Stimulated activated CD8-positive, alpha-beta memory T cell treated with anti-CD3 and anti-CD28 coated beads, Interleukin-12 subunit alpha, Interleukin-12 subunit beta, amount 100 ng/mL, for 1 hour (primary cell): ENCODE data around the gene NR1H4.
"Not testable (repeated sequence)": the region's sequence is repeated elsewhere in the genome, so short reads cannot be mapped to it uniquely, and the experiment has no call there.

Experiments used
- DNase-seq: peaks from one replicate; pipeline ENCODE4 v3.0.0-alpha.2; 2020; ENCODE audit warnings: low read depth

NR1H4 gene

GRCh38 chr12:100518376-100518775 is 44.7 kb downstream of the NR1H4 start:
- no peak for DNase-seq

DNA sequence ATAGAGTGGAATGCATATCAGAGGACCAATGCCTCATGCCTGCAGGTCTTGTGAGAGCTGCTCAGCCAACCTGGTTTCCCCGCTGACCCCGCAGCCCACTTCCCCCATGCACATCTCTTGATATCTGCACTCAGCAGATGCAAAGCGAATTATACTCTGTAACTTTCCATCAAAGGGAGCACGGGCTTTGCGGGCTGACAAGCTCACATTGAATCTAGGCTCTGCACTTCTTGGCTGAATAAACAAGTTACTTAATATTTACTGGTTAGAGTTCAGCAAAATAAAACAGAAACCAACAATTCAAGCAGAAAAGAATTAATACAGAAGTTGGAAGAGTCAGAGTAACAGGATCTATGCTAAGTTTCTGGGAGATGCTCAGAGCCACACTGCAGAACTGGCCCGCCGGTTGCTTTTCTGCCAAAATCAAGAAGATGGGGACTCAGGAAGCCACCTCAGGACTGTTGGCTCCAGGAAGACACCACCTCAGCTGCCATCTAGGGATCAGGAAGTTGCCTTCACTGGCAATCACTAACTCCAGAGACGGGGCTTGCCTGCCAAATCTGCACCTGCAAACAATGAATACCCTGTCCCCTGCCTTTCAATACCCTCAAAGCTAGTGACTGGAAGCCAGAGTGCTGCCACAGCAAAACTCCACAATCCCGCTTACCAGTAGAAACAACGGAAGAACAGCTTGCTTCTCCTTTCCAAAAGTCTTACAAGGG is 46.5 kb downstream of the NR1H4 start:
- DNase-seq: no peak

GRCh38 chr12:100521958-100522357 is 48.3 kb downstream of the NR1H4 start:
- DNase-seq: no peak

DNA sequence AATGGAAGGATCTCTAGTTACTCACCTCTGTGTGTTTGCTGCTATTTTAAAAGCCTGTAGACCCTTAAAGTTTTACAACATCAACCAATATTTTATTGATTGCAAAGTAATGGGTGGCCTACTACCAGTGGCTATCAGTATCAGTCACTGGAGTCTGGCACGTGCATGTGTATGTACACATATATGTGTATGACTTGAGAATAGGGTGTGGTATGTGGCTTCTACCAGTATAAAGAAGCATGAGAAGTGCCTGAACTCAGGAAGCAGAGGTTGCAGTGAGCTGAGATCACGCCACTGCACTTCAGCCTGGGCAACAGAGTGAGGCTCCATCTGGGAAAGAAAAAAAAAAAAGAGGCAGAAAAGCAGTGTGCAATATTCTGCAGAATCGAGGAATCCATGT is 54.4 kb downstream of the NR1H4 start:
- no peak for DNase-seq

GRCh38 chr12:100528471-100529127 is 54.9 kb downstream of the NR1H4 start:
- DNase-seq: no peak

GRCh38 chr12:100529756-100530350 is 56.2 kb downstream of the NR1H4 start:
- DNase-seq: no peak

GRCh38 chr12:100533376-100533775 is 59.7 kb downstream of the NR1H4 start:
- no peak for DNase-seq

DNA sequence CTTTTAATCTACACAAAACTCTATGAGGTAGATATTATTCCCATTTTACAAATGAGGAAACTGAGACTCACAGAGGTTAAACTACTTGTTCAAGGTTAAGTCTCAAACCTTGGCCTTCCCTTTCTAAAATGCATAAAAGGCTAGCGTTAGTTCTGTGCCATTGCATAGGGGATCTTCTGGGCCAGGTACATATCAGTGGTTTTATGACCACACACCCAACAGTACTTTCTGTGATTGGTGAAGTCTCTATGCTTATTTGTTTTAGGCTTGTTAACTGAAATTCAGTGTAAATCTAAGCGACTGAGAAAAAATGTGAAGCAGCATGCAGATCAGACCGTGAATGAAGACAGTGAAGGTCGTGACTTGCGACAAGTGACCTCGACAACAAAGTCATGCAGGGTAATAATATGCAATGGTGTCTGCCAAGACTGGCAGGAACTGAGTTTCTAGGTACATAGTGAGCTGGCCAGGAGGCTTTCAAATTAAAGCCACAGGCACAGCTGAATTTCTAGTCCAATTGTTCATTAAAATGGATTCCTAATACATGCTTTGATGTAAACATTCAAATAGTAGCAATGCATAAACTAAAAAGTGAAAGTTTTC is 61.1 kb downstream of the NR1H4 start:
- DNase-seq: no peak

- DNase-seq: no peak
Observed at GRCh38 chr12:100539202-100539601, 65.5 kb downstream of the NR1H4 start.

DNA sequence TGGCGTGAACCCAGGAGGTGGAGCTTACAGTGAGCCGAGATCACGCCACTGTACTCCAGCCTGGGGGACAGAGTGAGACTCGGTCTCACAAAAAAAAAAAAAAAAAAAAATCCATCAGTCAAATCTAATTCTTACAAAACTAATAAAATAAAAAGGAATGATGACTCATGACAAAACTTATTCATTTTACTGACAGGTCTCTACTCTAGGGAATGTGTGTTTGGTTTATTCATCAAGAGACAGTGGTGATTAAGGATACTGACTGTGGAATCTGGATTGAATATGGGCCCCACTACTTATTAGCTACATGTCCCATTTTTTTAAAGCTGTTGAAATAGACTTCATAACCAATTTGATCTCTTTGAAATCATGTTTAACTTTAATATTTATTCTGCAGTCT is 70.5 kb downstream of the NR1H4 start:
- DNase-seq: no peak

- DNase-seq: no peak
Observed at GRCh38 chr12:100545092-100545491, 71.4 kb downstream of the NR1H4 start.

DNA sequence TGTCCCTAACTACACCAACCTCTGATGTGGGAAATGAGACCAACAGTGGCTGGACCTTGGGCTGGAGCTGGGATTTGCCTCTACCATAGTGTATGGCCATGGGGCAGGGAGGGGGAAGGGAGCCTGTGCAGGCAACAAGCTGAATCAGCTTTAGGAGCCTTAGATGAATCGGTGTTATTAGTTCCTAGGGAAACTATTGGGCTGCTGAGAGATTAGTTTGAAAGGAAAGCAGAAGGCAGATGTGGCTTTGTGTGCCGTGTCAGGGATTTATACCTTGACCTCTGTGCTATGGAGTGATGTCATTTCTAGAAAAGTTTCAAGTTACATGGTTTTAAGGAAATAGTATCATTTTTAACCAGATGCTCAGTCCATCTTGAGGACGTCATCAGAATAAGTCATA is 80.3 kb downstream of the NR1H4 start:
- DNase-seq: no peak

DNA sequence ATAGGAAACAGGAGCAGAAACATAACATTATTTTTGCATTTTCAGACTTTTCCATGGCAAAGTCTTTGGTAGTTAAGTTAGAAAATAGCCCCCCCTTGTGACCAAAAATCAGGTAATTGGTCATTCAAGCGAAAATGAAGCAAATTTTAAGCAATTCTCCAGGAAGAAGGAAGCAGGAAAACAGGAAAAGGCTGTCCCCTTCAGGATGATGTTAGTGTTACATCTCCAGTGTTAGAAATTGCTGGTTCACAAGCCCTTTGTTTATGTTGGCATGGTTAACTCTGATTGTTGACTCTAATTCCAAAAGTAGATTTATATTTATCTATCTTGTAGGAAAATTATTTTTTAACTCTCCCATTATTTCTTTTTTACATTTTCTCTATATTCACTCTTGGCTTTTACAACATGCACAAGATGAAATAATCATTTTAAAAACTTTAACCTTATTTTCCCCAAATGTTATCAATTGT is 81.0 kb downstream of the NR1H4 start:
- DNase-seq: no peak

DNA sequence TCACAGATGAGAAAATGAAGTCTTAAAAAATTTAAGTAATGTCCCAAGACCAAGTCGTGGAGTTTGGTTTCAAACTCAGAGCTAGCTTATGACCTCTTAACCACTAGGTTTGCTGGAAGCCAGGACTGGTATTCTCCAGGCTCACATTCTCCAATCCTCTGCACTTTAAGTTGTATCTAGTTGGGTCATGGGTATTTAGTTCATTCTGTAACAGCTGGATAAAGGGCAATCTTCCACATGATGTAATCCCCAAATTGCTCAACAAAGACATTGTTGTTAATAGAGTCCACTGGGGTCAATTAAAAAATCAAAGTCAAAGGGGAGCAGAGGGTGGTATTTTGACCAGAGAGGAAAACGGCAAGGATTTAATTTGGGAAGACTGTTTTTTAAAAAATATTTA is 82.1 kb downstream of the NR1H4 start:
- no peak for DNase-seq

GRCh38 chr12:100557357-100557756 is 83.7 kb downstream of the NR1H4 start:
- no peak for DNase-seq

DNA sequence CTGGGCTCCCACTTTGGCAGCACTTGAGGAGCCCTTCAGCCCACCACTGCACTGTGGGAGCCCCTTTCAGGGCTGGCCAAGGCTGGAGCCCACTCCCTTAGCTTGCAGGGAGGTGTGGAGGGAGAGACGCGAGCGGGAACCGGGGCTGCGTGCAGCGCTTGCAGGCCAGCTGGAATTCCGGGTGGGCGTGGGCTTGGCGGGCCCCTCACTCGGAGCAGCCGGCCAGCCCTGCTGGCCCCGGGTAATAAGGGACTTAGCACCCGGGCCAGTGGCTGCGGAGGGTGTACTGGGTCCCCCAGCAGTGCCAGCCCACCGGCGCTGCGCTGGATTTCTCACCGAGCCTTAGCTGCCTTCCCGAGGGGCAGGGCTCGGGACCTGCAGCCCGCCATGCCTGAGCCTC is 85.6 kb downstream of the NR1H4 start:
- not testable (repeated sequence) for DNase-seq

DNA sequence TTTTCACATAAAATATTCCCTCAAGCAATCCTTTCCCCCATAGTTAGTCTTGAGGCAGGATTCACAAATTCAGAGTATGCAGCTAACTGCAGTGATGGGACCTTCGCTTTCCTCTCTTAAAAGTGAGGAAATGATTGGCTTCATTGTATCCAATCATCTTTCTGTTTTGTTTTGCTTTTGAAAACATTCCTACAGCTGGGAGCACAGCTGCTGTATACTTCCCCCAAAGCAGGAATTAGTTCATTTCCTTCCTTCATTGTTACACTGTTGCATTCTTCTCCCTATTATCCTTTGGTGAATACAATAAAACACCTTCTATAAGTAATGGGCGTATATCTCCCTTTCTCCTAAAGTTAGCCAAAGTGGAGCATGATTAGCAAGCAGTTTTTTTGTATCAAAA is 90.4 kb downstream of the NR1H4 start:
- no peak for DNase-seq

GRCh38 chr12:100564905-100565467 is 91.3 kb downstream of the NR1H4 start:
- DNase-seq: no peak

DNA sequence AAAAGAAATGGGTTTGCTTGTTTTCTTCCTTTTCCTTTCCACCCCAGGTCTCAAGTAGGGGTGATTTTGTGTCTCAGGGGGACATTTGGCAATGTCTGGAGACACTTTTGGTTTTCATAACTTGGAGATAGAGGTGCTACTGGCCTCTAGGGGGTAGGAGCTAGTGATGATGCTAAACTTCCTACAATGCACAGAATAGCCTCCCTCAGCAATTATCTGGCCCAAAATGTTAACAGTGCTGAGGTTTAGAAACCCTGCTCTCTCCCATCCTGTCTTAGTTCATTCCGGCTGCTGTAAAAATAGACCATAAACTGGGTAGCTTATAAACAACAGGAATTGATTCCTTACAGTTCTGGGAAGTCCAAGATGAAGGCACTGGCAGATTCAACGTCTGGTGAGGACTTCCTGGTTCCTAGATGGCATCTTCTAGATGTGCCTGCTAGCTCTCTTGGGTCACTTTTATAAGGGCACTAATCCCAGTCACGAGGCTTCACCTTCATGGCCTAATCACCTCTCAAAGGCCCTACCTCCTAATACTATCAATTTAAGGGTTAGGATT is 92.4 kb downstream of the NR1H4 start:
- DNase-seq: no peak

GRCh38 chr12:100566887-100567637 is 93.4 kb downstream of the NR1H4 start:
- no peak for DNase-seq

DNA sequence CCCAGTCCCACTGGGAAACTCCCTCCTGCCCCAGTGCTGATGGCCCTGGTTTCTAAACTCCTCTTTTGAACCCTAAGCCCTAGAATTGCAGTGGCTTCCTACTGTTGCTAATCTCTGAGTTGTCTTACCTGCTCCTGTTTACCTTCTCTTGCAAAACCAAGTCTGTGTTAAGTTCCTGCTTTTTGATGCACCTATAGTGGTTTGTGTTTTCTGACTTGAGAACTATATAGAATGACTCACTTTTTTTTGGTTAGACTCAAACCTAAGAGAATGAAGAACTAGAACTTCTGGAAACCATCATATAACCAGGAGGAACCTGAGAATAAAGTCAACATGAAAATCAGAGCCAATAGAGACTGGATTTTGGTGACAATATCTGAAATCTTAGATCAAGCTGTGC is 94.3 kb downstream of the NR1H4 start:
- DNase-seq: no peak

- DNase-seq: no peak
Observed at GRCh38 chr12:100572184-100572583, 98.5 kb downstream of the NR1H4 start.
